Skin of body (tissue), 2 donors: ENCODE measurements around the gene CCDC69. TPM values are rescaled to one million over a fixed set of nuclear protein-coding genes. Genes with fewer than 3 reads are reported as not detected.
"Not testable (repeated sequence)": the region's sequence is repeated elsewhere in the genome, so short reads cannot be mapped to it uniquely, and the experiment has no call there.

ENCODE experiments used
- DNase-seq: peaks from one replicate; lab custom pipeline; 2025; lab: John Stamatoyannopoulos, UW
- total RNA-seq: library from RNA; depleted of rRNA; stranded (reverse); fragments of >200 nt; gene quantifications from one replicate; pipeline ENCODE4 v1.2.3, GENCODE V29; 2014

The CCDC69 gene
- total RNA-seq, 1 donor from 2014 or later, result 7.0 TPM

GRCh38 chr5:151245680-151246219 lies 21.9 kb upstream of the CCDC69 start:
- no peak for DNase-seq

- no peak for DNase-seq
Observed at GRCh38 chr5:151244206-151244605, 20.3 kb upstream of the CCDC69 start.

- no peak for DNase-seq
Observed at GRCh38 chr5:151243564-151243963, 19.7 kb upstream of the CCDC69 start.

GRCh38 chr5:151243127-151243526 lies 19.2 kb upstream of the CCDC69 start:
- no peak for DNase-seq

- DNase-seq, result no peak
Observed at GRCh38 chr5:151240924-151241635, 17.2 kb upstream of the CCDC69 start.

- DNase-seq, result not testable (repeated sequence)
Observed at GRCh38 chr5:151240268-151240835, 16.5 kb upstream of the CCDC69 start.

GRCh38 chr5:151239237-151239861 lies 15.5 kb upstream of the CCDC69 start:
- DNase-seq, result no peak

- DNase-seq, result no peak
Observed at GRCh38 chr5:151238303-151238741, 14.4 kb upstream of the CCDC69 start.

GRCh38 chr5:151237685-151238084 lies 13.8 kb upstream of the CCDC69 start:
- no peak for DNase-seq

GRCh38 chr5:151236888-151237287 lies 13.0 kb upstream of the CCDC69 start:
- no peak for DNase-seq

GRCh38 chr5:151235239-151235571 lies 11.3 kb upstream of the CCDC69 start:
- not testable (repeated sequence) for DNase-seq

GRCh38 chr5:151234476-151235238 lies 10.8 kb upstream of the CCDC69 start:
- DNase-seq, result no peak

GRCh38 chr5:151233616-151234085 lies 9.8 kb upstream of the CCDC69 start:
- no peak for DNase-seq

GRCh38 chr5:151231359-151231758 lies 7.5 kb upstream of the CCDC69 start:
- DNase-seq, result no peak

GRCh38 chr5:151230048-151230680 lies 6.3 kb upstream of the CCDC69 start:
- DNase-seq, result no peak

- DNase-seq, result no peak
Observed at GRCh38 chr5:151228986-151229385, 5.1 kb upstream of the CCDC69 start.

- DNase-seq, result no peak
Observed at GRCh38 chr5:151227918-151228447, 4.1 kb upstream of the CCDC69 start.

- DNase-seq, result no peak
Observed at GRCh38 chr5:151225475-151225874, 1.6 kb upstream of the CCDC69 start.

GRCh38 chr5:151225071-151225470 lies 1.2 kb upstream of the CCDC69 start:
- no peak for DNase-seq

- no peak for DNase-seq
Observed at GRCh38 chr5:151224372-151224771, 480 bp upstream of the CCDC69 start.
